HG02884 (cell line): ENCODE data around the gene GRHPR.
"Not testable (repeated sequence)": the region's sequence is repeated elsewhere in the genome, so short reads cannot be mapped to it uniquely, and the experiment has no call there.

Source experiments
- ATAC-seq: cut with Tn5 transposase; IDR thresholded peaks from one replicate; pipeline ENCODE4 v1.9.1; 2021; ENCODE audit warnings: mild to moderate bottlenecking, moderate library complexity; ENCODE audit not compliant: unreplicated experiment

Gene GRHPR

GRCh38 chr9:37422289-37423104 lies at the start of gene GRHPR:
TSS of gene GRHPR (plus strand) at chr9:37422696. CDS start at chr9:37422751, 55 bp downstream.
- ATAC-seq: peak; percentile 94

- no peak for ATAC-seq
Observed at GRCh38 chr9:37372839-37373238, 49.7 kb upstream of the GRHPR start.

- ATAC-seq: no peak
Observed at GRCh38 chr9:37373621-37374020, 48.9 kb upstream of the GRHPR start.

- ATAC-seq: no peak
Observed at GRCh38 chr9:37374892-37375291, 47.6 kb upstream of the GRHPR start.

- peak; percentile 50 for ATAC-seq
Observed at GRCh38 chr9:37377688-37378612, 44.5 kb upstream of the GRHPR start.

GRCh38 chr9:37378613-37379004 lies 43.9 kb upstream of the GRHPR start:
- ATAC-seq: no peak

- no peak for ATAC-seq
Observed at GRCh38 chr9:37379835-37380234, 42.7 kb upstream of the GRHPR start.

GRCh38 chr9:37380570-37380969 lies 41.9 kb upstream of the GRHPR start:
- no peak for ATAC-seq

GRCh38 chr9:37381094-37381741 lies 41.3 kb upstream of the GRHPR start:
- ATAC-seq: no peak

GRCh38 chr9:37382161-37382981 lies 40.1 kb upstream of the GRHPR start:
- ATAC-seq: no peak

- no peak for ATAC-seq
Observed at GRCh38 chr9:37382982-37383357, 39.5 kb upstream of the GRHPR start.

- no peak for ATAC-seq
Observed at GRCh38 chr9:37383393-37383792, 39.1 kb upstream of the GRHPR start.

GRCh38 chr9:37383876-37384746 lies 38.4 kb upstream of the GRHPR start:
- ATAC-seq: no peak

- no peak for ATAC-seq
Observed at GRCh38 chr9:37385286-37385685, 37.2 kb upstream of the GRHPR start.

- no peak for ATAC-seq
Observed at GRCh38 chr9:37386988-37387387, 35.5 kb upstream of the GRHPR start.

- peak; percentile 80 for ATAC-seq
Observed at GRCh38 chr9:37390759-37391158, 31.7 kb upstream of the GRHPR start.

- no peak for ATAC-seq
Observed at GRCh38 chr9:37392272-37392671, 30.2 kb upstream of the GRHPR start.

GRCh38 chr9:37395229-37395628 lies 27.3 kb upstream of the GRHPR start:
- ATAC-seq: no peak

GRCh38 chr9:37395663-37396062 lies 26.8 kb upstream of the GRHPR start:
- no peak for ATAC-seq

GRCh38 chr9:37397948-37398347 lies 24.5 kb upstream of the GRHPR start:
- ATAC-seq: not testable (repeated sequence)
